COLO829 (cell line): ENCODE results near the gene OSTC.

Source experiments
- DNase-seq: peaks from one replicate; pipeline ENCODE4 v3.0.0; 2012; ENCODE audit warnings: low spot score

Gene OSTC

DNA sequence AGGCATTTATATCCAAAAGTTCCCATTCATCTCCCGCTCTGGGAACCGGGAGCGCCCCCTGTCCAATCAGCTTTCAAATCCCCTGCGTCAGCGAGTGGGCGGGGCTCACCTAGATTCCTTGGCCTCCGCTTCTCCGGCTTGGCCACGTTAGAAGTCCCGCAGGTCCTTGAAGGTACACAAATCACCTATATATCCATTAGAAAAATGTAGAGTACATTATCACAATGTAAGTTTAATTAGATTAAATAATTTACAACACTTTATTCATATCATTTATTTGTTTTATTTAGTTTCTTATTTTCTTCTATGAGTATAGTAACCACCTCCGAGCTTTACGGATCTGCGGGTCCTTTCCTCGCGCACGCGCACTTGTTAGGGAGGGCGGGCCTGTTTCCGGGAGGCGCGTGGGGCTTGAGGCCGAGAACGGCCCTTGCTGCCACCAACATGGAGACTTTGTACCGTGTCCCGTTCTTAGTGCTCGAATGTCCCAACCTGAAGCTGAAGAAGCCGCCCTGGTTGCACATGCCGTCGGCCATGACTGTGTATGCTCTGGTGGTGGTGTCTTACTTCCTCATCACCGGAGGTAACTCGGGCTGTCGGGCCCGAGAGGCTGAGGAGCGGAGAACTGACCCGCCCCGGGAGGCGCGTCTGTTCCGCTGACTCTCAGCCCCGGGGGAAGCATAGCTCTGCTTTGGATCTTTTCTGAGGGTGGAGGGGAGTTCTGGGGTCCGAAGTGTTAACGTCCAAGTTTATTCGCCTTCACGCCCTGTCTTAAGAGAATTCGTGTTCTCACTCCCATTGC, at the start of gene OSTC:
OSTC (plus strand) TSS at position 388 of the 802 bp plus-strand sequence; CDS start at position 445, 57 bp downstream.
- peak; percentile 97 for DNase-seq

GRCh38 chr4:108601106-108601505, 49.3 kb upstream of the OSTC start:
- DNase-seq = no peak

DNA sequence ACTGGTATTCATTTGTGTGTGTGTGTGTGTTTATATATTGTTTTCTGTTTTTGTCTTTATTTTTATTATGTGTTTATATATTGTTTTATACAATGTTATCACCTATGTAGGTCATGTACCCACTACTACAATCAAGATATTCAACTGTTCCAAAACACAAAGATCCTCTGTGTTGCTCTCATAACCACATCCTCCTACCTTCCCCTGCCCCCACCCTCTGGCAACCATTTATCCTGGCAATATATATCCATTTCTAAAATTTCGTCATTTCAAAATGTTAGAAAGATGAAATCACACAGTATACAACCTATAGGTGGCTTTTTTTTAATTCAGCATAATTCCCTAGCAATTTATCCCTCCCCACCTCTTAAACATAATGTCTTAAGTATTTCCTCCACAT, 48.9 kb upstream of the OSTC start:
- peak; percentile 45 for DNase-seq

- DNase-seq = no peak
Observed at GRCh38 chr4:108602163-108602562, 48.2 kb upstream of the OSTC start.

DNA sequence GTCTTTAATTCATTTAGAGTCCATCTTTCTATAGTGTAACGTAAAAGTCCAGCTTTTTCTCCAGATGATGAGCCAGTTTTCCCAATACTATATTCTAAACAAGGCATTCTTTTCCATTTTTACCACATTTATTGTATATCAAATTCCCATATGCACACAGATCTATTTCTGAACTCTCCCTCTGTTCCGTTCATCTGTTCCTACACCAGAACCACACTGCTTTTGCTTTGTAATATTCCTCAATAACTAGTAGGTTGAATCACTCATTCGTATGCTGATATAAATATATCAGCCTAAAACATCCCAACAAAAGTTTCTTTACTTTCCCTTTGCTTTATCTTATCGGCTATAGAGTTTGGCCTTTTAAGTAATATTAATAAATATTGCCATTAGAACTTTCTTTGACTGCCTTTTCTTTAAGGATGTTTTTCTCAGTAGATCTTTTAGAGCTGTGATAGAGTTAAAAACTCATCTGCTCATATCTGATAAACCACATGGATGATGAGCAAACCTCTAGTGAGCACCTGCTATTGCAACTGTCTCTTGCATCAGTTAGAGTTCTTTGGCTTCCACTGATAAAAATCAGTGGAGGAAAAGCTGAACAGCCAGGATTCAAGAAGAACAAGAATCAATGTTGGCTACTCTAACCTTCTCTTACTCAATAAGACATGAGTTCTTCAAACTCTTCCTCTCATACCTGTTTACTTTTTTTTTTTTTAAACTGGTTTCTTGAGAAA, 43.2 kb upstream of the OSTC start:
- DNase-seq = no peak

- no peak for DNase-seq
Observed at GRCh38 chr4:108611365-108611764, 39.0 kb upstream of the OSTC start.

DNA sequence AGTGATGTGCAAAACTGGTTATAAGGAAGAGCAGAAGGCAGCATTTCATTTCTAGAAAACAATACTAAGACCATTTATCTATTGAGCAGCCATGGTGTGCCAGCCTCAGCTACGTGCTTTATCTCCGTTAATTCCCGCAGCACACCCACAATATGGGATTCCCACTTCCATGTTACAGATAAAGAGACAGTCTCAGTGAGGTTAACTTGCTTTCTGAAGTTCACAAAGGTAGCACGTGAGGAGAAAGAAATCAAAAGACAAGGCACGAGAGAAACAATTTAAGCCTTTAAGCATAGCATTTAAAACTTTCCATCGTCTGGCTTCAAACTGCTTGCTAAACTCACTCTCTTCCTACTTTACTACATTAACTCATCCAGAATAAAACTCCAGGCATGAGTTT, 38.0 kb upstream of the OSTC start:
- DNase-seq = no peak

DNA sequence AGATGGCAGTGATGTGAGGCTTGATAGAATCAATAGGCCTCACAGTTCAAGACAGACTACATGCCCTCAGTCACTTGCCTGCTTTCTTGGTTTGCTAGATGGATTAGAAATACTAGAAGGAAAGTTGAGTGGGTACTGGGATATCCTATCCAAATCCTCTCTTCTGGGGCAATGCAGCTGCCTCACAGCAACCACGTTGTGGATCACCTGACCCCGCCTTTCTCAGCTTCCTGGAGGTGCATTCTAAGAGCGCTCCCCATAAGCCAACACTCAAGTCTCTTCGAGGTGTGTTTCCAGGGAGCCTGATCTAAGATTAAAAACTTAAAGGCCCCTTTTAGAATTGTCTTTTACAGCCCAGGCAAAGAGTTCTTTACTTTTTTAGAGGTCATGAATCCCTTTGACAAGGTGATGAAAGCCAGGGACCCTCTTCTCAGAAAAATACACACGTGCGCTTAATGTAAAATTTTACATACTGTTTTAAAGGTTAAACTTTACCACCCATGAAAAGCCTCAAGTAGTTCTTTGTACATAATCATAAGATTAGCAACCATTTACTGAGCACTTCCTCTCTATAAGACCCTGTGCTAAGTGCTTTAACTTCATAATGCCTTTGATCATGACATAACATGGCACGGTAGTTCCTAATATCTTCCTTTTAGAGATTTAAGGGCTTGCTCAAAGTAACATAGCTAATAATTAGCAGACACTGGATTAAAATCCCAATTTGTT, 30.9 kb upstream of the OSTC start:
- DNase-seq = no peak

- peak; percentile 98 for DNase-seq
Observed at GRCh38 chr4:108620101-108620932, 30.1 kb upstream of the OSTC start, which contains the start of gene RPL34. Gene RPL34 (plus strand): TSS chr4:108620576. CDS start chr4:108621960, 1,384 bp downstream.

DNA sequence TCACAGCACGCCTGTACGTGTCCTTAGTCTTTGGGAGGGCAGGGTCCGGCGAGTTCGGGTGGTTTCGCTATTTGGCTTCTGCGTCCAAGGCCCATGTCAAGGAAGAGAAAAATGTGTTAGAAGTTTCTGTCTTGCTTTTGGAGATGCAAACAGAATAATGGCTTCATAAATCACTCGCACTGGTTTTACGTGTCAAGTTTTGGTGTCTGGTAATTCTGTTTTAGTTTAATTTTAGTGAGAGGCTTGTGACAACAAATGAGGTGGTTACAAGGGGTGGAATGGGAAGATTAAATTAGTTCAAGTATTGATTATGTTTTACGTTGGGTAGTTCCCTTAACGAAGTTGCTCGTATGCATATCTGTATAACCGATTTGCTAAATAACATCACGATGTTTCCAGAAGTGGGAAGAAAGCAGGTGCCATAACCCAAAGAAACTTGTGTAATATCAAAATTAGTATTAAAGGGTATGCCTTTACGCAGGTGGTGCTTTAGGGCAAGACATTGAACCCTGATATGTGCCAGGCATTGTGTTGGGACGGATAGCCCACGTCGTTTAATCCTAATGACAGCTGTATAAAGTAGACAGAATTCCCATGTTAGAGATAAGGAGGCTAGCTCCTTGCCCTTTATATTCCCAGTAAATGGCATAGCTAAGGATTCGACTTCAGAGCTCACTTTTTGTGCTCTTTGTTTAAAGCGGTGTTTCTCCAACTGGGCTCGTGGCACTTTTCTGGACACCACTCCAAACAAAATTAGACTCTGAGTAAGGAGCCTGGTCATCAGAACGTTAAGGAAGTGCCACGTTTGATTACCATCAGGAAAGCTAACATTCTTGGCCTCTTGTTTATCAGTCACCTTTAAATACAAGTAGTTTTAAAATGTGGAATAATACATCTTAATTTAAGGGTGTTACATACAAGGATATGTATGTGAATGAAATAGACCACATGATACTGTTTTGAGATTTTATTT, 29.2 kb upstream of the OSTC start:
- no peak for DNase-seq

DNA sequence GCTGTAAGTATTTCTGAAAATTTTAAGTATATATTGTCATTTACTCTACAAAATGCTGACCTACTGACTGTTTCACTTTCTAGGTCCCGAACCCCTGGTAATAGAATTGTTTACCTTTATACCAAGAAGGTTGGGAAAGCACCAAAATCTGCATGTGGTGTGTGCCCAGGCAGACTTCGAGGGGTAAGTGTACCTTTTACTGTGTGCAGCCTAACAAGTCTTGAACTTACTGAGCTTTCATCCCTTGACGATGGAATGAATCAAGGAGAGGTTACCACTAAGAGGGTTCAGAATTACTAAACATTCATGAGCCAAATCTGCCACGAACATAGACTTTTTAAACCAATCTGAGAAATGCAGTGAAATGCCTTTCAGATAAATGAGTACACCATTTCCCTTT, 28.4 kb upstream of the OSTC start:
- DNase-seq = no peak

DNA sequence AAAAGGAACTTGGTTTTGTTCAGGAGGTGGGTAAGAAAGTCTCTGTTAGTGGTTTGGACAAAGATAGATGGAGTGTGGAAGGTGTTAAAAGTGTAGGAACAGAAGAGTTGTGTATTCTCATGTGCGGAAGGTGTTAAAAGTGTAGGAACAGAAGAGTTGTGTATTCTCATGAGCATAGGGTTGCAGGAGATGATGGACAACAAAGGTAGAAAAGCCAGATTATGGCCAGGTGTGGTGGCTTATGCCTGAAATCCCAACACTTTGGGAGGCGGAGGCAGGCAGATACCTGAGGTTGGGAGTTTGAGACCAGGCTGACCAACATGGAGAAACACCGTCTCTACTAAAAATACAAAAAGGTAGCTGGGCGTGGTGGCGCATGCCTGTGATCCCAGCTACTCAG, 27.6 kb upstream of the OSTC start:
- no peak for DNase-seq

DNA sequence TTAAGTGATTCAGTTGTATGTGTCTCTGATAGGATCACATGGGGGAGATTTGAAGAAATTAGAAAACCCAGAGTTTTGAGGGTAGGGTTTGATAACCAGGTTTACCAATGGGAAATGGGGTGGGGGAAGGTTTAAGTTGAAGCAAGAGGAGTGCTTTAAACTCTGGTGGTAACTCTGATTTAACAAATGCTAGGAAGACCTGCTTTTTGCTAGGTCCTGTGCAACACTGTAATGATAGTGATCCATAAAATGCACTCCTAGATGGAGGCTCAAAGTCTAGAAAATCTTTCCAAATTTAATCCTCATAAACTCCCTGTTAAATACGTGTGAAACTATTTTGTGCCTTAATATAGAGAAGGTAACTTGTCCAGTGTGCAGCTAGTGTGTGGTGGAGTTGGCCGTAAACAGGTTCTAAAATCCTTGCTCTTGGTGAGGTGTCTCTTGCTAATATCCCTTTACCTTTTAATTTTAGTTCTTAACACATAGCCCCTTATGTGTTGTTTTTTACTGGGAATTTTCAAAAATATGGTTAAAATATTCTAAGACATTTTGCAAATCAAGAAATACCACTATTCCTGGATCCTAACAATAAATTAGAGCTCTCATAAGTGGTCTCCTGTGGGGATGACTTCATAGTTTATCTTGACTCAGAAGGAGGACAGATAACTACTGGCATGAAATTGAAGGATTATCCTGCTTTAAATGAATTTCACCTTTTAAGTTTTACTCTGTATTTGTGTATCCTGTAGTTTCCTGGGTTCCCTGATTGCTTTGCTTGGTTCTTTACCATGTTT, 25.9 kb upstream of the OSTC start:
- DNase-seq = no peak

- no peak for DNase-seq
Observed at GRCh38 chr4:108626056-108626455, 24.3 kb upstream of the OSTC start.

GRCh38 chr4:108628411-108628810, 22.0 kb upstream of the OSTC start:
- DNase-seq = no peak

GRCh38 chr4:108635070-108635655, 15.2 kb upstream of the OSTC start:
- no peak for DNase-seq

GRCh38 chr4:108636246-108636645, 14.2 kb upstream of the OSTC start:
- DNase-seq = no peak

- no peak for DNase-seq
Observed at GRCh38 chr4:108637856-108638255, 12.5 kb upstream of the OSTC start.

- peak; percentile 50 for DNase-seq
Observed at GRCh38 chr4:108644237-108644636, 6.2 kb upstream of the OSTC start.
